Left cardiac atrium (tissue), 4 donors: ENCODE data around the gene CLK2. TPM values are rescaled to one million over a fixed set of nuclear protein-coding genes. Genes with fewer than 3 reads are reported as not detected.
"Not testable (repeated sequence)": the region's sequence is repeated elsewhere in the genome, so short reads cannot be mapped to it uniquely, and the experiment has no call there.

ENCODE experiments used
- ATAC-seq, 2 donors: fragments of 200-7000 bp; cut with Tn5 transposase; one replicate each; pipeline ENCODE4 v1.9.1; 2020; ENCODE audit warnings: mild to moderate bottlenecking in 2 of 2, moderate library complexity in 2 of 2
- DNase-seq: peaks from one replicate; pipeline ENCODE4 v3.0.0-alpha.2; 2020
- intact Hi-C, 2 donors: fragments of 100-400 bp; cut with DNase I; formaldehyde crosslinking; loops; one replicate each; pipeline versions ENCODE4 v1.14.1 to v1.15.1; 2022 to 2023
- total RNA-seq, 2 donors: library from RNA; stranded (reverse); fragmentation: NEBNext Ultra II Directional; extraction: Animal tissue kit (Norgen Biotek cat#: 25700); gene quantifications; one replicate each; pipeline ENCODE4 v1.2.1, GENCODE V29; 2021
- donor health status: DM: no; HTN: yes; CAD: no.
- donor health status: DM: no; HTN: yes; CAD: no; lungs with severe emphysema.
- donor health status: DM: yes; HTN: yes; CAD: no.
- donor health status: Dilated cardiomyopathy.

Gene CLK2
- total RNA-seq, 2 donors from 2014 or later, result 19.7 to 23.8 TPM

GRCh38 chr1:155251566-155251965 lies 21.7 kb downstream of the CLK2 start:
- intact Hi-C loops, result loop anchor here (5.0 kb wide), 2 partner anchors 71 to 341 kb away; partner anchors contain the start of gene RUSC1 (in 1 of the 2)
- ATAC-seq, result no peak
- DNase-seq, result no peak

DNA sequence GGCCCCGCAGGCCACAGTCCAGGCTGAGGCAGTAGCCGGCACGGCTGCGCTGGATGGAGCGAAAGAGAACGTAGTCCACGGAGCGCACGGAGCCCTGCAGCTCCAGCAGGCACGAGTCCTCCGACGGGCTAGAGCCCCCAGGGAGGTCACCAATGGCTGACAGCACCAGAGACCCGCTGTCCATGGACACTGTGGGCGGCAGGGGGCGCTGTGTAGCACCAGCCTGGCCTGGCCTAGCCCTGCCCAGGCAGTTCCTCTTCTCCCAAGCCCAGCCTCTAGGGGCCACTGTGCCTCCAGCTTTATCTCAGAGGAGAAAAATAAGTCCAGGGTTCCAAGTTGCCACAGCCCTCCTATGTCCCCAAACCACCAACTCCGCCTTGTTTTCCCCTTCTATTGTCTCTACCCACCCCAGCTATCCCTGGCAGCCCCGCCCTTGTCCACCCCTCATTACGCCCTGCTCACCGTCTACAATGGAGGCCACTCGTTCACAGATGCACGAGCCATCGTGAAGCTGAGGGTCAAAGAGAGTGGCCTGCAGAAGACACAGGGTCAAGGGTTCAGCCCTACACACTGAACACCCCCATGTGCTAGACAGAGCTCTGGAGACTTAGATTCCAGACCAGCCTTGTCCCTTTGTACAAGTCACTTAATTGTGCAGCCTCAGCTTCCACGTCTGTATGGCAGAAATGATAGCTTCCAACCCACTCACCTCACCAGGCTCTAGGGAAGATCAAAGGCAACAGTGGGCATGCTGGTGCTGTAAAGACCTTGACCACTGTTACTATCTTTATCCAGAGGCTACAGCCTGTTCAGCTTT lies 22.5 kb downstream of the CLK2 start:
- peak; percentile 80 to 87 for ATAC-seq
- intact Hi-C loops, result loop anchor here (5.0 kb wide), 2 partner anchors 71 to 341 kb away; partner anchors contain the start of gene RUSC1 (in 1 of the 2)
- peak; percentile 95 for DNase-seq

- no peak for ATAC-seq
Measured at GRCh38 chr1:155250246-155250632, 23.1 kb downstream of the CLK2 start.

GRCh38 chr1:155247667-155248553 lies 25.4 kb downstream of the CLK2 start:
- intact Hi-C loops, result no loop called here
- DNase-seq (no peak), ATAC-seq (no peak)

More at GRCh38 chr1:155250246-155250632, 23.1 kb downstream of the CLK2 start:
- peak; percentile 33 for DNase-seq
- intact Hi-C loops, result loop anchor here (5.0 kb wide), 2 partner anchors 72 to 342 kb away; partner anchors contain the start of gene RUSC1 (in 1 of the 2)

DNA sequence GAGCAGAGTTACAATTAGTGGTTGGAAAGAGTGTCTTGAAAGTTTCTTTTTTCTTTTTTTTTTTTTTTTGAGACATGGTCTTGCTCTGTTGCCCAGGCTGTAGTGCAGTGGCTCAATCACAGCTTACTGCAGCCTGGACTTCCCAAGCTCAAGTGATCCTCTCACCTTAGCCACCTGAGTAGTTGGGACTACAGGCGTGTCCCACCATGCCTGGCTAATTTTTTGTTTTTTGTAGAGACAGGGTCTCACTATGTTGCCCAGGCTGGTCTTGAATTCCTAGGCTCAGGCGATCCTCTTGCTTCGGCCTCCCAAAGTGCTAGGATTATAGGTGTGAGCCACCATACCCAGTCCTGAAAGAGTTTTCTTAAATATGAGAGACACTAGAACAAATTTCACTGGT lies 26.5 kb downstream of the CLK2 start:
- intact Hi-C loops, ATAC-seq, DNase-seq: not testable (repeated sequence)

- intact Hi-C loops, result no loop called here
- ATAC-seq, result no peak
- no peak for DNase-seq
Measured at GRCh38 chr1:155245163-155245524, 28.2 kb downstream of the CLK2 start.

GRCh38 chr1:155244368-155245162 lies 28.7 kb downstream of the CLK2 start:
- ATAC-seq, result peak; percentile 95 to 96
- peak; percentile 98 for DNase-seq
- intact Hi-C loops, result loop anchor here in 1 of 2 donors (1.0 kb wide), 1 partner anchor 80 kb away; no protein-coding TSS in a partner anchor

- no peak for DNase-seq
- ATAC-seq, result no peak
- intact Hi-C loops, result no loop called here
Measured at GRCh38 chr1:155242805-155243358, 30.4 kb downstream of the CLK2 start.

- intact Hi-C loops, result no loop called here
- DNase-seq (no peak), ATAC-seq (no peak)
Measured at GRCh38 chr1:155241841-155242264, 31.5 kb downstream of the CLK2 start.

DNA sequence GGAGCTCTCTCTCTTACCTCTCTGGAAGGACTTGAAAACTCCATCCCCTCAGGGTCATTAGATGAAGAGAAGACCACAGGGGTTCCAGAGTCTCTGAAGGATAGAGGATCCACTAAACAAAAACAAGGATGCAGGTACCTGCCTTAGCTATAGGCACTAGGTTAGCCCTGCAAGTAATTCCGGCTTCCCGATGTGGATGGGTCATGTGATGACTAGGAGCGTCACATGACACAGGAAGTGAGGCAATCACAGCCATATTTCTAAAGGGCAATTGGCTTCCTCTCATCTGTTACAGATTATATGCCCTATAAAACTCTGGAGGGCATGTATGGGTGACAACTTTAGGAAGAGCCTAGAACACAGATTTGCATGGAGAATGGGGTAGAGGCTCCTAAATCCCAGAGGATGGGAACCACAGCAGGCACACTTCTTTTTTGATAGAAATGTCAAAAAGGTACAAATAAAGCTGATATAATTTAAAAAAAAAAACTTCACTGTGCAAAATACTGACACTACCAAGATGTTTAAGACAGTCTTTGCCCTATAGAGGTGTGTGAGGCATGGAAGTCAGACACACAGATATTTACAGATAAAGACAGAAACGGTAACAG lies 32.1 kb downstream of the CLK2 start:
- intact Hi-C loops, result no loop called here
- ATAC-seq (peak; percentile 16 to 41), DNase-seq (peak; percentile 60)

GRCh38 chr1:155236451-155236850 lies 36.9 kb downstream of the CLK2 start:
- ATAC-seq, result no peak
- intact Hi-C loops, result no loop called here
- DNase-seq, result no peak

DNA sequence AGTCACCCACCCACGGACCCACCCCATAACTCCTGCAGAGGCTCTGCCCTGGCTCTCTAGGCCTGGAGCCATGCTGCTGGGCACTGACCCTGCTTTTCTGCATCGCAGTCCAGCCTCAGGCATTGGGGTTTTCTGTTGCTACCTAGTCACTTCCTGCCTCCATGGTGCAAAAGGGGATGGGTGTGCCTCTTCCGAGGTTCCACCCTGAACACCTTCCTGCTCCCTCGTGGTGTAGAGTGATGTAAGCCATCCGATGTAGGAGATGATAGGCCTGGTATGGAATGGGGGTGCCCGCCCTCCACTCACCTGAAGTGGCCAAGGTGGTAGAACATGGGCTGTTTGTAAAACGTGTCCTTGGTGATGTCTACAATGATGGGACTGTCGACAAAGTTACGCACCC lies 37.9 kb downstream of the CLK2 start:
- intact Hi-C loops, DNase-seq, ATAC-seq: not testable (repeated sequence)

DNA sequence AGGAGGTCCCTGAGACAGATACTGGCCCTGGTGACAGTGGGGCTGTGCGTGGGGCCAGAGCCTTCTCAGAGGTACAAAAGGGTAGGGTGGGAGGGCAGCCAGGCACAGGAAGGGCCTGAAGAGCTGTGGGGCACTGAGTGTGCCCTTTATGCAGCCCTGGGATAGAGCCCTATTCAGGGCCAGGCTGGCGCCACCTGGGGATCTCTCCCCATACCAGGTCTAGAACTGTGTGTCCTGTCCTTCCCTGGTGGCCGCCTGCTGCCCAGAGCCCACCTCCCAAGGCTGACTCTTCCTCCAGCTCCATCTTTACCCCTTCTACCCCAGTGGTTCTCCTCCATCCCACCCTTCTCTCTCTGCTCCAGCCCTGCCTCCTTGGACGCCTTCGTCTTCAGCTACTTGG lies 39.8 kb downstream of the CLK2 start:
- ATAC-seq, intact Hi-C loops, DNase-seq: not testable (repeated sequence)

- DNase-seq (peak; percentile 70), ATAC-seq (peak in 1 of 2 donors; percentile 18)
- intact Hi-C loops, result not testable (repeated sequence)
Measured at GRCh38 chr1:155232001-155232978, 41.0 kb downstream of the CLK2 start.

- intact Hi-C loops, ATAC-seq, DNase-seq: not testable (repeated sequence)
Measured at GRCh38 chr1:155231302-155231701, 42.0 kb downstream of the CLK2 start.

DNA sequence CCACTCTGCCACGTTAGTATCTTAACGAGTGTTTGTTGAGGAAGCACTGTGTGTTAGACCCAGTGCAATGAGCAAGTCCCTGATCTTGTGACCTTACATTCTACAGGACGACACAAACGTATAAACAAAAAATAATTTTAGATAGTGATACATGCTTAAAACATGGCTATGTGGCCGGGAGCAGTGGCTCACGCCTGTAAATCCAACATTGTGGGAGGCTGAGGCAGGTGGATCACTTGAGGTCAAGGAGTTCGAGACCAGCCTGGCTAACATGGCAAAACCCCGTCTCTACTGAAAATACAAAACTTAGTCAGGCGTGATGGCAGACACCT lies 45.2 kb downstream of the CLK2 start:
- intact Hi-C loops, result no loop called here
- no peak for ATAC-seq
- DNase-seq, result no peak
